Measurements from ENCODE around the gene SIM2.

The SIM2 gene

GRCh38 chr21:36791695-36792470, 93.0 kb downstream of the SIM2 start:
- in situ Hi-C loops (cut with HindIII; ENCODE audit: low sequenced_read_pairs) = no loop called here

- in situ Hi-C loops (cut with HindIII; ENCODE audit: low sequenced_read_pairs) = no loop called here
Observed at GRCh38 chr21:36792505-36792967, 93.6 kb downstream of the SIM2 start.

GRCh38 chr21:36796070-36796469, 97.2 kb downstream of the SIM2 start:
- in situ Hi-C loops (cut with HindIII; ENCODE audit: low sequenced_read_pairs) = no loop called here

GRCh38 chr21:36798491-36798890, 99.6 kb downstream of the SIM2 start:
- in situ Hi-C loops (cut with HindIII; ENCODE audit: low sequenced_read_pairs) = no loop called here
